ENCODE results near the gene COX7A2L.
"Not testable (repeated sequence)": the region's sequence is repeated elsewhere in the genome, so short reads cannot be mapped to it uniquely, and the experiment has no call there.

Gene COX7A2L, protein sequence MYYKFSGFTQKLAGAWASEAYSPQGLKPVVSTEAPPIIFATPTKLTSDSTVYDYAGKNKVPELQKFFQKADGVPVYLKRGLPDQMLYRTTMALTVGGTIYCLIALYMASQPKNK

DNA sequence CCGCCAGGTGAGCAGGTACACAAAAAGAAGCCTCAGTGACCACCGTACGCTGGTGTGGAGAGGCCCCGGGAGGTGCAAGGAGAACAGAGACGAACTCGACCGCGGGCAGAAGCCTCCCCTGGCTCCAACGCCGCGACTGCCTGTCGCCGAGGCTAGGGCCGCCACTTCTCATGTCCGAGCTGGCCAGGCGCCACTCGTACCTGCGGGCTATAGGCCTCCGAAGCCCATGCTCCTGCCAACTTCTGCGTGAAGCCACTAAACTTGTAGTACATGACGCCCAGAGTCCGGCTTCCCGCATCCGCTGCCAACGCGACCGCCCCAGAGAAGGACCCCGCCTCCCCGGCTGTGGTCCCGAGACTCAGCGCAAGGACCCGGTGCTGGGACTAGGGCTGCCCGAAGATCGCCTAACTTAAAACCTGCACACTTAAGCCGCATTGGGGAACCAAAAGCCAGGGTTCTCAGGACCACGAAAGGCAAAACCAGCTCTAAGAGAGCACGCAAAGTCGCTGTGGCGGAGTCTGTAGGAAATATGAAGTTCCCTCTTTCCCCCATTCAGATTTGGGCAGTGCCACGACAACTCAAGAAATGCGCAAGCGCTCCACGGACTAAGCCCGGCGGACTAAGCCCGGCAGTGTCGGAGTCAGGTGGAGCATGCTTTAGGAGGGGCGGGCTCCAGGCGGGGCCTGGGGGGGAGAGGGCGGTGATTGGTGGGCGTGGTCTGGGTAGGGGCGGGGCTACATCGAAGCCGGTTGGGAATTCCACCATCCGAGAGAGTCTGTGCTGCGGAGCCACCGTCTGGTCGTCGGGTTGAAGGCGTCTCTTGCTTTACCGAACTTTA, at the start of gene COX7A2L:
Gene COX7A2L (minus strand): TSS at position 328 of the 838 bp plus-strand sequence. CDS start 56 bp downstream, at position 272.
- peak; percentile 84 for FAIRE-seq

DNA sequence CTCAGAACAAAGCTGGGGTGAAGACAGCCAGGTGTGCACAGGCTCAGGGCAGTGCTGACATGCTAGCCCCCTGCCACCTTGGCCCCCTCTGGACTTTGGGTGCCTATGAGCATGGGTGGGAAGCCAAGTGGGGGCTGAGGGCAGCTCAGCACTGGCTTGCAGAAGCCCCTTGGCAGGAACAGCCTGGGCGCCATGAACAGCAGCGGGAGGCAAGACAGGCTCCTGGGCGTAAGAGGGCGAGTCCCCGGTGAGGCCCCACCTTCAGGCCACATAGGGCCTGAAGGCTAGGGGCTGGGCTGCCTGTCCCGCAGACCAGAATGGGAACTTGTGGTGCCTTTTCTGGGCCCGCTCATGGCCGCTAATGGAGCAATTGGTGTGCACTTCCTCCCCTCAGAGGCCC, 47.0 kb upstream of the COX7A2L start:
- FAIRE-seq (no peak), DNase-seq (ENCODE audit: low spot score) (no peak)

More for the DNA sequence above, at the start of gene COX7A2L:
- peak; percentile 99 for DNase-seq (ENCODE audit: low spot score)

DNA sequence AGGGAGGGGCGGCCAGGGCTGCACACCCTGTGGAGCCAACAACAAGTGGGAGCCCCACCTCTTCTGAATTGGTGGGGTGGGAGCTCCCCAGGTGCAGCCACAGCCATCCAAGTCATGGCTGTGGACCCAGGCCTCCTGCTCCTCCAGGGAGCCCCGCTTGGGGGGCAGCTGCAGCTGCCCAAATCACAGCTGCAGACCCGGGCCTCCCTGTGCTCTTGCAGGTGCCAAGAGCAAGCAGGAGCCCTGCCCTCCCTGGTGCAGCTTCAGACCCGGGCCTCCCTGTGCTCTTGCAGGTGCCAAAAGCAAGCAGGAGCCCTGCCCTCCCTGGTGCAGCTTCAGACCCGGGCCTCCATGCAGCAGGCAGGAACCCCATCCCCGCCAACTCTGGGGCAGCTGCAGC, 46.5 kb upstream of the COX7A2L start:
- FAIRE-seq (no peak), DNase-seq (ENCODE audit: low spot score) (no peak)

DNA sequence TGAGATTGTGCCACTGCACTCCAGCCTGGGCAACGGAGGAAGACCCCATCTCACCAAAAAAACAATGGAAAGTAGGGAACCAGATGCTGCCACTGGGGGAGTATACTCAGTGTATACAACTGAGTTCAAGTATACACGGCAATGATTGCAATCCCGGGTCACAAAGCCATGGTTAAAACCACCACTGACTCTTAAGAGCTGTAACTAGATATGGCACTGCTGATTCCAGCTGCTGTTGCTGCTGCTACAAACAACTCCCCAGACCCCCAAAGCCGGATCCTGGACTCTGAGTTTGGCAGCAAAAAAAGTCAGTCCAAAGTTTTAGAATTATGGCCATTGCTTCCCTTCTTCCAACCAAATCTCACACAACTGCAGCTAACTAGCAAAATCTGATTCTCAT, 43.7 kb upstream of the COX7A2L start:
- no peak for FAIRE-seq
- DNase-seq (ENCODE audit: low spot score) = no peak

DNA sequence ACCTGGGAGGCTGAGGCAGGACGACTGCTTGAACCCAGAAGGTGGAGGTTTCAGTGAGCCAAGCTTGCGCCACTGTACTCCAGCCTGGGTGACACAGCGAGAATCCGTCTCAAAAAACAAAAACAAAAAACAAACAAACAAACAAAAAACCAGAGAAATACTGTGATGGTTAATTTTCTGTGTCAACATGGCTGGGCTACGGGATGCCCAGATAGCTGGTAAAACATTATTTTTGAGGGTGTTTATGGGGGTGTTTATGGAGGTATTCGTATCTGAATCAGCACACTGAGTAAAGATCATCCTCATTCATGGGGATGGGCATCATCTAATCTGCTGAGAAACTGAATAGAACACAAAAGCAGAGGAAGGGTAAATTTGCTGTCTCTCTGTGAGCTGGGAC, 40.8 kb upstream of the COX7A2L start:
- DNase-seq (ENCODE audit: low spot score) (no peak), FAIRE-seq (no peak)

DNA sequence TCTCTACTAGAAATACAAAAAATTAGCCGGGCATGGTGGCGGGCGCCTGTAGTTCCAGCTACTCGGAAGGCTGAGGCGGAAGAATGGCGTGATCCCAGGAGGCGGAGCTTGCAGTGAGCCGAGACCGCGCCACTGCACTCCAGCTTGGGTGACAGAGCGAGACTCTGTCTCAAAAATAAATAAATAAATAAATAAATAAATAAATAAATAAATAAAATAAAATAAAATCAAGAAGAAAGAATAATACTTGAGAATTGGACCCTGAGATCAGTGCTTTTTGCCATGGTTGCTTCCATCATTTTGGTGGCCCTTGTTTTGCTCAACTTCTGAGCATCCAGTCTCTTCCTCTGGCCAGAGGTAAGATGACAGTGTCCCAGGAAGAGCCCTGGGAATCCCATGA, 37.0 kb upstream of the COX7A2L start:
- FAIRE-seq; DNase-seq (ENCODE audit: low spot score): not testable (repeated sequence)

DNA sequence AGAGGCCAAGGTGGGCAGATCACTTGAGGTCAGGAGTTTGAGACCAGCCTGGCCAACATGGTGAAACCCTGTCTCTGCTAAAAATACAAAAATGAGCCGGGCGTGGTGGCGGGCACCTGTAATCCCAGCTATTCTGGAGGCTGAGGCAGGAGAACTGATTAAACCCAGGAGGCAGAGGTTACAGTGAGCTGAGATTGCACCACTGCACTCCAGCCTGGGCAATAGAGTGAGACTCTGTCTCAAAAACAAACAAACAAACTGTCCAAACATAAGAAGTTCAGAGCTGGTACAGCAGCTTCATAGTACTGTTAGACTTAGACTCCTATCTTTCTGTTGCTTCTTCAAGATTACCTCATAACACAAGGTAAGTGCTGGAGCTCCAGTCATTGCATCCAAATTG, 32.3 kb upstream of the COX7A2L start:
- not testable (repeated sequence) for DNase-seq (ENCODE audit: low spot score); FAIRE-seq

DNA sequence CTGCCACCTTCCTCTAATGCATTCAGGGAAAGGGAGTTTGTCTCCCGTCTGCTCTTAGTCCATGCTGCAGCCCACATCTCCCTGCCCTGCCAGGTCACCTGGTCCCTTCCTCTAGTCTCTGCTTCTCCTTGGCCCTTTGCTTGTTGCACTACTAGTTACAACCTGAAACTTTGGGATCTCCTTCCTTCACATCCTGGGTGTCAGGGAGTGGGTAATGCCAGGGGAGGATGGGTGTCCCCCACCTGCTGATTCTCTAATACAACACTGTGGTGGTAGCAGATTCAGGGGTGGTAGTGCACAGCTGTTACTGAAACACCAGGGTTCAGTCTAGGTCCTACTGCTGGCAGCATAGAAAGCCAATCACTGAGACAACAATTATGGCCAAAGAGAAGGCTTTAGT, 31.2 kb upstream of the COX7A2L start:
- DNase-seq (ENCODE audit: low spot score) (no peak), FAIRE-seq (no peak)

DNA sequence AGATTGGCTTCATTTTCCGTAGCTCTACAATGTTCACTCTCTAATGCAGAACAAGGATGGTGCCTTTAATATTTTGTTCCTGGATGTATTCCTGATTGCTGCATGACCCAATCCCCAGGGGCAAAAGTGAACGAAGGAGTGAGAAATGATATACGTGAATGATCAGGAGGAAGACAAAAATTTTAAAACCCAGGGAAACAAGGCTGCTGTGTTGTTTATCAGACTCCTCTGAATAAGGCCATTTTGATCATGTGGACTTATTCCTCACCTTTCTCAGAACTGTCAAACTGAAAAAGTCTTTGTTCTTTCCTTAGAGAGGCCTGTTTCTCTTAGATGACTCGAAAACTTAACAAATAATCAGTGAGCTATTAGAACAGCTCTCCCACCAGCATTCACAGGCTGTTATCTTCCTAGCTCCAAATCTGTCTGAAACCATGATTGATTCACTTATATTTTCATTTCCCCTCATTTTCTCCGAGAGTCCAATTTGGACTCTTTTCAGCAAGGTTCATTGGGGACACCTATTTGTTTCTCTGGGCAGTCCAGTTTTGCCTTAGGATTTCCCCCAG, 29.5 kb upstream of the COX7A2L start:
- no peak for DNase-seq (ENCODE audit: low spot score)
- FAIRE-seq = no peak

DNA sequence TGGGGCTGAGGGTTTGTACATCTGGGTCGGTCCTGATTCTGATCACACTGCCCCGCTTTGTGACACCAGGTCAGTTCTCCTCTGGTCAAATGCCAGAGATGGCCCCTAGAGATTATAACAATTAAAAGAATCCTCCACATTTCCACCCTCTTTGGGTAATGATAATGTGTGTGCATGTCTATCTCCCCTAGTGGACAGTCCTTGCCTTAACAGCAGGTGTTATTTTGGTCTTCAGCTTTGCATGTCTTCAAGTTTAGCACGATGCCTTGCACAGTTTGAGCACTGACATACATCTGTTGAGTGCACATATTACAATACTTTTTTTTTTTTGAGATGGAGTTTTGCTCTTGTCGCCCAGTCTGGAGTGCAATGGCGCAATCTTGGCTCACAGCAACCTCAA, 25.7 kb upstream of the COX7A2L start:
- FAIRE-seq = no peak
- DNase-seq (ENCODE audit: low spot score) = no peak

DNA sequence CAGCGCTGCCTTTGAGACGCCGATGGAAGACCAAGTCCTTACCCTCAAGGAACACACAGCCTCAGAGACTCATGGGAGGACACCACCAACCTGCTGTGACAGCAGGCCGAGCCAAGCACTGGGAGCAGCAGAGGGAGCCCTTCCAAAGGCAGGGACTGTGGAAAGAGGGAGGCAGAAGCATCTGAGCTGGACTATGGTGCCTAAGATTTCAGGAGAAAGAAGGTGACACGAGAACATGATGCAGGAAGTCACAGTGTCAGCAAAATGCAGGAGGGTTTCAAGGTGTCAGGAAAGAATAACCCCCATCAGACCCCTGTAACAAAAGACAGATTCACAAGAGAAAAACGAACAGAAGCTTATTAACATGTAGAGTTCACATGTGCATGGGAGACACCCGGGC, 24.2 kb upstream of the COX7A2L start:
- DNase-seq (ENCODE audit: low spot score) = no peak
- FAIRE-seq = no peak

DNA sequence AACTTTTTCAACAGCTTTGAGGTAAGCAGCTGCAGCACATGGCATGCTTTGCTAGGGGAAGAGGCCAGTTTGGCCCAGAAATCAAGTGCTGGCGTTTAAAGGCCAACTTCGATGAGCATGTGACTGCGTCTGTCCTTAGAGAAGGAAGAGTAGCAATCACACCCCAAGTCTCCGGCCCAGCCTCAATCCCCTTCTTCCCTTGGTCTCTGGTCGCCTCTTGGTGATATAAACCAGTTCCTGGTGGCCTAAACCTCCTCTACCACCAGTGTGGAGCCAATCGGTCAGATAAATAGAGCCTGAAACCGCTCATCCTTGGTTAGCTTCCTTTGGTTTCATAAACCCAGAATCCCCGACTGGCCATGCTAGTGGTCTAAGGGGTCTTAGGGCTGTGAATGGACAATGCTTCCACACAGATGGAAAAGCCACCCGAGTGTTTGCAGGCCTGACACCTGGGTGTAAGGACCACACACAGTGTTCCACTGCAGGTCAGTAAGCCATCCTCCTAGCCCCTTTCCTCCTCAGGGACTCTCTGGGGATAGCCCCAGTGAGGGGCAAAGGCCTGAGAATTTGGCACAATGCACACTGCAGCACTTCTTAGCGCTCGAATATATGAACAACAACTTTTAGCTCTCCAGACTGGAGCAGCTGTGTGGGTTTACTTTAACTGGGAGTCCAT, 23.0 kb upstream of the COX7A2L start:
- DNase-seq (ENCODE audit: low spot score) (no peak), FAIRE-seq (peak; percentile 35)

DNA sequence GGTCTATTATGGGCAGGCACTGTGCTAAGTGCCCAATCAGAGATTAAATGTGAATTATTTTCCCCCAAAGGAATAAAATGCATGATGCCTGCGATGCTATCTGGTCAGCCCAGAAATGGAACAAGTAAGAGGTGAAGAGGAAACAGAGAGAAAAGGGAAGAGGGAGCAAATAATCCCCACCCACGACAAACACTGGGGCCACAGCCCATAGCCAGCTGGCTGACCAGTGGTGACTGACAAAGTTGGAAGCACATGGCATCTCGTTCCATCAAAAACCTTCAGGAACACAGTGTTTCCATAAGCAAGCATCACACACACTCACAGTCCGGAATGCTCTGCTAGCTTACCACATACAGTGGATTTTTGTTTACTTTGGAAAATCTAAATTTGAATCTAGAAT, 21.1 kb upstream of the COX7A2L start:
- FAIRE-seq = no peak
- no peak for DNase-seq (ENCODE audit: low spot score)

DNA sequence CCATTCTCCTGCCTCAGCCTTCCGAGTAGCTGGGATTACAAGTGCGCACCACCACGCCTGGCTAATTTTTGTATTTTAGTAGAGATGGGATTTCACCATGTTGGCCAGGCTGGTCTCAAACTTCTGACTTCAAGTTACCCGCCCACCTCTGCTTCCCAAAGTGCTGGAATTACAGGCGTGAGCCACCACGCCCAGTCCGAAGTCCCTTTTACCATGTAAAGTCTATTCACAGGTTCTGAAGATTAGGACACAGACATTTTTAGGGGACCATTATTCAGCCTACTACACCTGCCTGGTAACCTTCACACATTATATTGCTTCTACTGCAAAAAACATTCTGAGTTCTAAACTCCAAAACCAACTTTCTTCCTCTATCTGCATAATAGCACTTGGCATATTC, 19.0 kb upstream of the COX7A2L start:
- DNase-seq (ENCODE audit: low spot score); FAIRE-seq: not testable (repeated sequence)

DNA sequence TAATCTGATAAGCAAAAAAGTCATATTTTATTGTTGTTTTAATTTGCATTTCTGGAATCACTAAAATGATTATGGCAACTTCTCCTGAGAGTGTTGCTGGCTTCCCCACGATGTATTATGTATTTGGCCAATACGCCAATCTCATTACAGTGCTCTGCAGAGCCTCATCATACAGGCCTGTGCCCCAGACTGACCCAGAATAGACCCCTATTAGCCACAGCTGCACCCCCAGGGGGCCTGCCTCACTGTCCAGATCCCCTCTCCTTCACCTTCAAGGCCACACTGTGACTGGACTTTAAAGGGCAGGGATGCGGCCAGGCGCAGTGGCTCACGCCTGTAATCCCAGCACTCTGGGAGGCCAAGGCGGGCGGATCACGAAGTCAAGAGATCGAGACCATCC, 17.4 kb upstream of the COX7A2L start:
- DNase-seq (ENCODE audit: low spot score) = no peak
- no peak for FAIRE-seq

DNA sequence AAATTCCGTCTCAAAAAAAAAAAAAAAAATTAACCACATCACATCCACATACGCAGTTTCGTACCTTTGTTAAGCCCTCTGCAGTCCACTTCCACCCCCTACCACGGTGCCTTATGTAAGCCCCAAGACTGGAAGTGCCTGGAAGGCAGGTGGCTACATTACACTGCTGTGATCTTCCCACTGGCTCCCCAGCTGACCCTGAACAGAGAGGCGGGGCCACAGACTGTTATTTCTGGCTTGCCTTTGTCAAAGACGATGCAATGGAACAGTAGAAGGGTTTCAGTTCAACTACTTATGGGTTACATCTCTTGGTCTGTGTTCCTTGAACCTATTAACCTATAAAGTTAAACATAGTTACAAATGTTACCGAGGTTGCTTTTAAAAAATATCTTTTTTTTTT, 15.7 kb upstream of the COX7A2L start:
- FAIRE-seq = no peak
- DNase-seq (ENCODE audit: low spot score) = no peak

DNA sequence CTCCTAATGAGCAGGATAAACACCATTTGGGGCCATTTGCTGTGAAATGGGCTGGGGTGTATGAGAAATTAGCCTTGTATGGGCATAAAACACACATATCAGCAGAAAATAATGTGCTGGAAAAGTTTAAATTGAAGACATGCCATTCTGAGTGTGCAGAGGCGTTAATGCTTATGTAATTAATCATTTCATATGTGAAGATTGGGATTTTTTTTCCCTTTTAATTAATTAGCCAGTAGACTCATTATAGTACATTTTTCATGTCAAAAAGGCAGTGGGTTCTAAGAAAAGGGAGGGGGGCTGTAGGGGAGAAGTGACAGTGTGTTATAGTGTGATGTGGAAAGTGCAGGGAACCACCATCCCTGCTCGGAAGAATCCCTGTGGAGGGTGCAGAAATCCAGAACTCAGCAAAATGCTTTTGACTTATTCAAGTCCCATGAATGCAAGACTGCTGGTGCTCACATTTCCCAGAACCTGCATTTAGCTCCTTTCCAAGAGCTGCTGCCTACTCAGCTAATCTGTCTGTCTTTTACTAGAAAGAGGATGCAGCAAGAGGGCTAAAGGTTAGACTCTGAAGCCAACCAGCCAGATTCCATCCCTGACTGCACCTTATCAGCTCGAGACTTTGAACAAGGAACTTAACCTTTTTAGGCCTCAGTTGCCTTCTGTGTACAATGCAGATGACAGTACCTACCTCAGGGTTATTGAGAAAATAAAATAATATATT, 11.6 kb upstream of the COX7A2L start:
- DNase-seq (ENCODE audit: low spot score) (no peak), FAIRE-seq (no peak)

DNA sequence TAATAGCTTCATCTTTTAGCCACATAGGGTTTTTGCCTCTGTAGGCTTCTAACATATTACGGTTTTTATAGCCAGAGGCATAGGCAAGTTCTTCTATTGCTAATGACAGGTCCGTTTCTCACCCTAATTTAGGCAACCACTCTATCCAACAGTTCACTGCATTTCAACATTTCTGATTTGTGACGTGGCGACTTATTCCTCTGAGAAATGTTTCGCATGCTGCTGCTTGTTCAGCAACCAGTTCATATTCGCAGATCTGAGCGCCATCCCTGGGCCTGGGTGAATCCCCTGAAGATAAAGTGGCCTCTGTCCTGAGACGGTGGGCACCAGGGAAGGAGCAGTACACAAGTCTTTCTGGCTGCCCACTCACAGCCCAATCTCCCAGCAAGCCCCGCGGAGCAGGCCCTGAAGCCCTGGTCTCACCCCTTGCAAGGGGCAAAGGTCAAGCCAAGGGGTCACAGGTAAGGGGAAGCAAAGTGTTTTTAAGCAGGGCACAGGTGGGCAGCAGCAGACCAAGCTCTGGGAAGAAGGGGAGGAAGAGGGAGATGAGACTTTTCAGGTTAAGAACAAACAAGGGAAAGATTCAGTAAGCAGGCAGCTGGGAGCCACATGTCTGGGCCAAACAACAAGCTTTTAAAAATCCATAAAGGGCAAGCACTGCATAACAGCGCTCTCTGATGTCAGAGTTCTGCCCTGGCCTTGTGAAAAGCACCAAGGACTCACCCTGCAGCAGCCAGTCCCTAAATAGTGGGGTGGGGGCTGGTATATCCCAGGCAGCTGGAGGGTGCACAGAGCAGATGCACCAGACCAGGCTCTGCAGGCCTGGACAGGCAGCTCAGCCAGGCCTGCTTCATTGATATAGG, 10.8 kb upstream of the COX7A2L start:
- peak; percentile 61 for FAIRE-seq
- DNase-seq (ENCODE audit: low spot score) = no peak

DNA sequence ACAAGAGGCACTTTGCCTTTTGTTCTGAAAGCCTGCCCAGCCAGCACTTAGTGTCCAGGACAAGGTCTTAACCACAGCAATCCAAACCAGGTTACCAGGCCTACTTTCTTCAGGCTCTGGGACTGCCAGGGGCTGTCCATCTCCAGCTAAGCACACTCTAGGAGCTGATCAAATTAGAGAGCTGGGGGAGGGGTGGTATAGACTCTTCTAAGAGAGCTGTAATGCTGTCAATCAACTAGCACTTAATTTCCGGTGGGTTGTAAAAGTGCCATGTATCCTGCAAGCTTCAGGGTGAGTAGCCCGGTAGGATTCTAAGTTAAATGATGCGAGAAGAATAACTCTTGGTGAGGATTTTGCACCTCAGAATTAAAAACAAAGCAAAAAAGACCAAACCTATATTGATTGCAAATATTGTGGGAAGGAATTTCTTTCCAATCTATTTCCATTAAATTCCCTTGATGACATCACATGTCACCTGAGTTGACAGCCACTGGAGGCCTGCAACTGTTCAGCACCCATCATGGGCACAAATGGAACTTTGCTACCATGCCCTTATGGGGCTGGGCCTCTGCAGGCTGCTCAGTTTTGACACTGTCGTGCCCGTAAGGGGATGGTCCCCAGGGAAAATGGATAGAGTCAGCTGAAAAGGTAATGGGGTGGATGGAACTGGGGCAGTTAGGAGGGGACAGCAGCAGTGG, 8.7 kb upstream of the COX7A2L start:
- no peak for FAIRE-seq

More for the DNA sequence above, 8.7 kb upstream of the COX7A2L start:
- DNase-seq (ENCODE audit: low spot score) = no peak
